Lower lobe of right lung (tissue), 2 donors: ENCODE data around the gene HOXA10. TPM values are rescaled to one million over a fixed set of nuclear protein-coding genes. Genes with fewer than 3 reads are reported as not detected.

Source experiments
- ATAC-seq, 2 donors: fragments of 200-7000 bp; cut with Tn5 transposase; one replicate each; pipeline ENCODE4 v1.9.1; 2020 to 2022; ENCODE audit warnings: mild to moderate bottlenecking in 2 of 2, moderate library complexity in 2 of 2
- DNase-seq: peaks from one replicate; pipeline ENCODE4 v3.0.0-alpha.2; 2020
- H3K27ac ChIP-seq: fragments of 200-600 bp; one replicate; pipeline ENCODE4 v1.8.0; 2022
- H3K27me3 ChIP-seq: fragments of 200-600 bp; one replicate; pipeline ENCODE4 v1.8.0; 2022; ENCODE audit warnings: low read depth
- H3K36me3 ChIP-seq: fragments of 200-600 bp; one replicate; pipeline ENCODE4 v1.8.0; 2022; ENCODE audit warnings: mild to moderate bottlenecking
- H3K4me1 ChIP-seq: fragments of 200-600 bp; one replicate; pipeline ENCODE4 v1.8.0; 2022
- H3K4me3 ChIP-seq: fragments of 200-600 bp; one replicate; pipeline ENCODE4 v1.8.0; 2022; ENCODE audit warnings: mild to moderate bottlenecking
- H3K9me3 ChIP-seq: fragments of 200-600 bp; one replicate; pipeline ENCODE4 v1.8.0; 2022
- CTCF ChIP-seq: fragments of 200-600 bp; IDR thresholded peaks from one replicate; pipeline ENCODE4 v1.8.0; 2022; ENCODE audit warnings: antibody characterized with exemption, mild to moderate bottlenecking
- intact Hi-C: fragments of 100-400 bp; cut with DNase I; formaldehyde crosslinking; loops from one replicate; pipeline ENCODE4 v1.11.0; 2022
- total RNA-seq: library from RNA; stranded (reverse); fragmentation: NEBNext Ultra II Directional; extraction: Animal tissue kit (Norgen Biotek cat#: 25700); gene quantifications from one replicate; pipeline ENCODE4 v1.2.1, GENCODE V29; 2021
- donor health status: DM: no; HTN: yes; CAD: no; lungs with severe emphysema.

Gene HOXA10
- total RNA-seq, 1 donor from 2014 or later = 0.38 TPM

GRCh38 chr7:27215356-27215755 is 41.2 kb upstream of the HOXA10 start:
- Histone ChIP-seq H3K4me1 (peaks cover 19% of the 10 kb centered on the region), H3K4me3 (no peak overlapping the region), H3K27me3 (peaks cover 92% of the 10 kb centered on the region), H3K9me3 (no peaks in the 10 kb centered on the region), H3K27ac (no peak overlapping the region), H3K36me3 (no peaks in the 10 kb centered on the region)
- no peak for ATAC-seq
- no peak for TF ChIP-seq CTCF
- intact Hi-C loops = no loop called here
- no peak for DNase-seq

- TF ChIP-seq CTCF = no peak
- no peak for DNase-seq
- no peak overlapping the region for H3K27ac ChIP-seq
- H3K27me3 ChIP-seq = peaks cover 92% of the 10 kb centered on the region
- no peak overlapping the region for H3K4me3 ChIP-seq
- intact Hi-C loops = no loop called here
- H3K36me3 ChIP-seq = no peaks in the 10 kb centered on the region
- no peak for ATAC-seq
- peaks cover 20% of the 10 kb centered on the region for H3K4me1 ChIP-seq
- H3K9me3 ChIP-seq = no peaks in the 10 kb centered on the region
Measured at GRCh38 chr7:27214239-27214950, 40.3 kb upstream of the HOXA10 start.

GRCh38 chr7:27213433-27214238 is 39.5 kb upstream of the HOXA10 start:
- H3K27me3 ChIP-seq = peaks cover 92% of the 10 kb centered on the region
- DNase-seq = no peak
- no peak for TF ChIP-seq CTCF
- H3K36me3 ChIP-seq = no peaks in the 10 kb centered on the region
- no peaks in the 10 kb centered on the region for H3K9me3 ChIP-seq
- intact Hi-C loops = no loop called here
- H3K27ac ChIP-seq = no peak overlapping the region
- H3K4me3 ChIP-seq = no peak overlapping the region
- peak; percentile 24 to 33 for ATAC-seq
- H3K4me1 ChIP-seq = peaks cover 20% of the 10 kb centered on the region

GRCh38 chr7:27212497-27213432 is 38.6 kb upstream of the HOXA10 start:
- ATAC-seq (peak; percentile 12 to 27), DNase-seq (no peak)
- Histone ChIP-seq H3K4me1 (peaks cover 20% of the 10 kb centered on the region), H3K9me3 (no peaks in the 10 kb centered on the region), H3K36me3 (no peaks in the 10 kb centered on the region), H3K27me3 (peaks cover 92% of the 10 kb centered on the region), H3K27ac (no peak overlapping the region), H3K4me3 (no peak overlapping the region)
- intact Hi-C loops = no loop called here
- no peak for TF ChIP-seq CTCF

- H3K27ac ChIP-seq = no peak overlapping the region
- no peak for DNase-seq
- intact Hi-C loops = no loop called here
- TF ChIP-seq CTCF = no peak
- no peaks in the 10 kb centered on the region for H3K36me3 ChIP-seq
- H3K27me3 ChIP-seq = peaks cover 95% of the 10 kb centered on the region
- H3K4me3 ChIP-seq = no peak overlapping the region
- H3K9me3 ChIP-seq = no peaks in the 10 kb centered on the region
- peaks cover 20% of the 10 kb centered on the region for H3K4me1 ChIP-seq
- no peak for ATAC-seq
Measured at GRCh38 chr7:27211764-27212204, 37.7 kb upstream of the HOXA10 start.
